GM18909 (cell line): Measurements from ENCODE around the gene DUSP23.

Source experiments
- ATAC-seq: cut with Tn5 transposase; IDR thresholded peaks from one replicate; pipeline ENCODE4 v1.9.1; 2021; ENCODE audit warnings: mild to moderate bottlenecking; ENCODE audit not compliant: unreplicated experiment, poor library complexity

Gene DUSP23

GRCh38 chr1:159781992-159782391 is 1.2 kb downstream of the DUSP23 start:
- ATAC-seq, result no peak

- ATAC-seq, result no peak
Observed at GRCh38 chr1:159783724-159784123, 3.0 kb downstream of the DUSP23 start.

- no peak for ATAC-seq
Observed at GRCh38 chr1:159786465-159786864, 5.7 kb downstream of the DUSP23 start.

GRCh38 chr1:159786966-159787365 is 6.2 kb downstream of the DUSP23 start:
- ATAC-seq, result no peak

GRCh38 chr1:159790237-159790917 is 9.6 kb downstream of the DUSP23 start:
- ATAC-seq, result no peak

- ATAC-seq, result no peak
Observed at GRCh38 chr1:159791031-159791430, 10.3 kb downstream of the DUSP23 start.

DNA sequence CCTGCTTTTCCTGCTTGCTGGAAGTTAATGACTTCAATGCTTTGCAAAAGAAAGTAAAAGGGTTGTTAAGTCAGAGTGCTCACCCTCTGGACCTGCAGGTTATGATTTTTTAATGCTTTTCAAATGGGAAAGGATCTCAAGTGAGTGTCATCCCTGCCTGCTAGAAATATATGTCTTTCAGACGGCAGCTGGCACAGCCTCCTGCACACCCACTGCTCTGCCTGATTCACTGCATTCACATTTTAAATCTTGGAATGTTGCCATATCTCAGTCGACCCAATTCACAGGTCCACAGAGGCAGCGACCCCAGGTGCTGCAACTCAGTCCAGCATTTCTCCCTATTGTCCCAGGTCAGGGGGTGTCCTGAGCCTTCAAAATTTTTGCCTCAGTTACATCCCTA is 10.7 kb downstream of the DUSP23 start:
- ATAC-seq, result no peak

DNA sequence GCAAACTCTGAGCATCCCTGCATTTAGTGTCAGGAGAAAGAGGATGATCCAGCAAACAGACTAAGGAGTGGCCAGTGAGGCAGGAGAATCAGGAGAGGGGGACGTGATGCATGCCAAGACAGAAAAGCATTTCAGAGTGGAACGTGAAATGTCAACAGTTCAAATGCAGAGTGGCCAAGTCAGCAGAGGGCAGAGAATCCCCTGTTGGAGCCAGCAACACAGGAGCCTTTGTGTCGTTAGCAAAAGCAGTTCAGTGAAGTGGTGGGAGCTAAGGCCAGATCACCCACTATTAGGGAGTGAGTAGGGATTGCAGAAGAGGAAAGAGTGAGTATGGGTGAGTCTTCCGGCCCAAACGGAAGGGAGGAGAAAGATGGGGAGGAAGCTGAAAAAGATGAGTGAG is 14.8 kb downstream of the DUSP23 start:
- ATAC-seq, result no peak

DNA sequence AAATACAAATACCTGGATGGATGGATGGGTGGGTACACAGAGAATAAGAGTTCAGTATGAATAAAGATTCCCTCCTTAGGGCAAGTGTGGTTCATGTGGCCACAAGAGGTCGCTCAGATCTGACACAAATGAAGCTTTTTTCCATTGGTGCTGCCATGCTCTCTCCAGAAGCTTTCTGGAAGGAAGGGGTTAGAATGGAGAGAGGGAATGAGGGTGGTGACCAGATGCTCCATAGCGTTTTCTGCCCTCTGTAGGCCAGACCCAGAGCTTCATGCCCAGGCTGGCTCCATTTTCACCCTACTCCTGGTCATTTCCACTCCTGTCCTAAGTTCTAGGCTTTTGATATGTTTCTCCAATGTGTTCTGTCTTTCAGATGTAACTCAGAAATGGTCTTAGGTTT is 18.1 kb downstream of the DUSP23 start:
- ATAC-seq, result no peak

DNA sequence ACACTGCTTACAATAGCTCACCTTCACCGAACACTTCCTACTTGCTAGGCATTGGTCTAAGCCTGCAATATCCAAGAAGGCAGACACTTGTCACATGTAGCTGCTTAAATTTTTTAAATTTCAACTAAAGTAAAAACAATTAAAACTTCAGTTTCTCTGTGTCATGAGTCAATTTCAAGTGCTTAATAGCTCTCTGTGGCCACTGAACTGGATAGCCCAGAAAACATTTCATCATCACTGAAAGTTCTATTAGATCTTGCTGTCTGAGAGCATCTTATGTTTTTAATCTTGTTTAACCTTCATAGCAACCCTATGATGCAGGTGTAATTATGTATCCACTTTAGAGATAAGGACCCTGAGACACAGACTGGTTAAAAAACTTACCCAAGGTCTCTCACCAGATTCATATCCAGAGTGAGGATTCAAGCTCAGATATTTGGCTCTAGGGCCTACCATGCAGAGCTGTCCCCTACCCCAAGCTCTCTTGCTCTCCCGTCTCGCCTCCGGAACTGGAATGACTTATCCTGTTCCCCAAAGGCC is 18.8 kb downstream of the DUSP23 start:
- ATAC-seq, result no peak

DNA sequence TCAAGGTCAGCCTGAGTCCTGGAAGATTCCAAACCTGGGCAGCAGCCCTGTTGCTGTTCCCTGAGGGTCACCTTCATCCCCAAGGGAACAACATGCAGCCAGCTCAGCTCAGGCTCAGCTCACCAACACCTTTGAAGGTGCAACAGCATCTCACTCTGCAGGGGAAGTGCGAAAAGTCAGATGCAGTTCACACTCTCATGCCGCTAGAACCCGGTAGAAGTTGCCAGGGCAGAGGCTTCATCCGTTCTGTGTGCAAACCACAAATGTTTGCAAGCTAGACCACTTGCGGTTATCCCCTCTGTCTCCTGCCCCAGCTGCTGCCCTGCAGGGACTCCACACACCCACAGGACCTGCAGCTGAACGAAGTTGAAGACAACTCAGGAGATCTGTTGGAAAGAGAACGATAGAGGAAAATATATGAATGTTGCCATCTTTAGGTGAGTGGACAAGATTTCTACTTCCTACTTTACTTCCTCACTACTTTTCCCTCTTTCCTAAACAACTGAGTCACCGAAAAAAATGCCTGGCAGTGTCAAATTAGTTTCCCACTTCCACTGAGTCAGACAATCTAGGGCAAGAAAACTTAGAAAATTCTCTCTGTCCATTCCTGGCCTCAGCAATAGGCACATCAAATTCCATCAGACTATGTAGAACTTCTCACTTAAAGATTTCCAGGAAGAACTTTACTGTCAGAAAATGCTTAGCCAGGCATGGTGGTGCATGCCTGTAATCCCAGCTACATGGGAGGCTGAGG is 19.6 kb downstream of the DUSP23 start:
- peak; percentile 72 for ATAC-seq

GRCh38 chr1:159802111-159802510 is 21.3 kb downstream of the DUSP23 start, which contains the start of gene FCRL6:
Gene FCRL6 (plus strand): TSS chr1:159802360. CDS start chr1:159802425, 65 bp downstream.
- ATAC-seq, result no peak

GRCh38 chr1:159803956-159804689 is 23.4 kb downstream of the DUSP23 start:
- ATAC-seq, result no peak

DNA sequence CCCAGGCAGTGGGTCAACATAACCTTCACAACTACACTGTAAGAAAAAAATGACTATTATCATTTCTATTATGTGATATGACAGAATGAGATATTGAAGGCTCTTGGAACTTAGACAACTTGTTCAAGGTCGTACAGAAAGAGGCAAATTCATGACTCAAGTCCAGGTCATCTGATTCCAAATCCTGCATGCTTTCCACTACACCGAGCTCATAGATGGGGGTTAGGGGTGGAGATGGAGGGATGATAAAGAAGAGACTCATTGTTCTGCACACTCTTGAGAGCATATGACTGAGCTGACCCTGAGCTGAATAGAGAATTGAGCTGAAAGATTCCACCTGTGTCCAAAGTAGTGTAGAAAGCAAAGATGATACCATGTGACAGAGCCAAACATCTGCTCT is 24.2 kb downstream of the DUSP23 start:
- no peak for ATAC-seq

GRCh38 chr1:159815926-159816325 is 35.2 kb downstream of the DUSP23 start:
- no peak for ATAC-seq

- no peak for ATAC-seq
Observed at GRCh38 chr1:159817276-159818041, 36.7 kb downstream of the DUSP23 start.

GRCh38 chr1:159821171-159821867 is 40.6 kb downstream of the DUSP23 start:
- ATAC-seq, result no peak

DNA sequence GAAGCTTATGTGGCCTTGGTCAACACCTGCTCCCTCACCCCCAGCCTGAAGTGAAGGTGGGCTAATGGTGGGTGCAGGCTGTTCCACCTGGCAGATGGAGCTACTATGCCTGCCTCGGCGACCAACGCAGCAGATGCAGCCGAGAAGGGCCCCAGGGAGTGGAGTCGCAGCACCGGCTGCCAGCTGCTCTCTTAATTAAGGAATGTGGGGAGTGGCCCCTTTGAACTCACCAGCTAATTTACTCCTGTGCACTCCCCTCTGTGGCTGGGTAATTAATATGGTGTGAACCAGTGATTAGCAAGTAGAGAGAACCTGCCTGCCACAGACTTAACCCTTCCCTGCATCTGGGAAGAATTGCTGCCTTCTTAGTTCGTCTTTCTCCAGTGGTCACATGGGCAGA is 42.6 kb downstream of the DUSP23 start:
- ATAC-seq, result no peak

GRCh38 chr1:159825564-159825963 is 44.8 kb downstream of the DUSP23 start:
- no peak for ATAC-seq
